Measurements from ENCODE around the gene POM121C.
"Not testable (repeated sequence)": the region's sequence is repeated elsewhere in the genome, so short reads cannot be mapped to it uniquely, and the experiment has no call there.

GRCh38 chr7:75439000-75439399, 47.1 kb downstream of the POM121C start:
- TF ChIP-seq CTCF (IDR thresholded peaks at IDR 0.05) = 0 out of 2 replicates have a peak, but pooled peaks have one; percentile 13
- not testable (repeated sequence) for TF ChIP-seq TCF7L2 (IDR thresholded peaks at IDR 0.05; ENCODE audit: low read depth, low read length)
